ENCODE measurements around the gene AFF3. TPM values are rescaled to one million over a fixed set of nuclear protein-coding genes. Genes with fewer than 3 reads are reported as not detected.

The AFF3 gene
- total RNA-seq, 2 experiments from 2014 or later = 0.09 to 0.55 TPM

GRCh38 chr2:99899882-99900281 lies 242.5 kb downstream of the AFF3 start:
- Mint-ChIP-seq H3K9me3 (ENCODE audit: low read depth) (no peaks in the 10 kb centered on the region), H3K36me3 (no peaks in the 10 kb centered on the region), H3K4me3 (no peak overlapping the region), H3K27me3 (peaks cover 2% of the 10 kb centered on the region), H3K27ac (no peak overlapping the region), H3K4me1 (no peaks in the 10 kb centered on the region)
- CTCF ChIA-PET = no interaction called here
- DNase-seq (no peak), ATAC-seq (no peak)

GRCh38 chr2:99899058-99899855 lies 243.1 kb downstream of the AFF3 start:
- Mint-ChIP-seq H3K27ac (no peak overlapping the region), H3K4me3 (no peak overlapping the region), H3K27me3 (peaks cover 2% of the 10 kb centered on the region), H3K9me3 (ENCODE audit: low read depth) (no peaks in the 10 kb centered on the region), H3K36me3 (no peaks in the 10 kb centered on the region), H3K4me1 (no peaks in the 10 kb centered on the region)
- no peak for DNase-seq
- ATAC-seq = no peak
- CTCF ChIA-PET = no interaction called here

GRCh38 chr2:99898336-99899048 lies 243.9 kb downstream of the AFF3 start:
- ATAC-seq = no peak
- no peaks in the 10 kb centered on the region for H3K4me1 Mint-ChIP-seq
- CTCF ChIA-PET = no interaction called here

GRCh38 chr2:99891428-99891780 lies 251.0 kb downstream of the AFF3 start:
- CTCF ChIA-PET = no interaction called here
- H3K4me1 Mint-ChIP-seq = no peaks in the 10 kb centered on the region
- H3K27ac Mint-ChIP-seq = no peak overlapping the region

More at GRCh38 chr2:99898336-99899048, 243.9 kb downstream of the AFF3 start:
- Mint-ChIP-seq H3K9me3 (ENCODE audit: low read depth) (no peaks in the 10 kb centered on the region), H3K4me3 (no peak overlapping the region), H3K27ac (no peak overlapping the region), H3K27me3 (no peaks in the 10 kb centered on the region), H3K36me3 (no peaks in the 10 kb centered on the region)
- DNase-seq = no peak

GRCh38 chr2:99890568-99891427 lies 251.6 kb downstream of the AFF3 start:
- CTCF ChIA-PET = no interaction called here
- no peaks in the 10 kb centered on the region for H3K36me3 Mint-ChIP-seq
- no peaks in the 10 kb centered on the region for H3K4me1 Mint-ChIP-seq
- no peaks in the 10 kb centered on the region for H3K9me3 Mint-ChIP-seq (ENCODE audit: low read depth)
- ATAC-seq (no peak), DNase-seq (no peak)
- H3K27me3 Mint-ChIP-seq = peaks cover 4% of the 10 kb centered on the region
- no peak overlapping the region for H3K27ac Mint-ChIP-seq
- H3K4me3 Mint-ChIP-seq = no peak overlapping the region

More at GRCh38 chr2:99891428-99891780, 251.0 kb downstream of the AFF3 start:
- Mint-ChIP-seq H3K9me3 (ENCODE audit: low read depth) (no peaks in the 10 kb centered on the region), H3K4me3 (no peak overlapping the region), H3K27me3 (peaks cover 4% of the 10 kb centered on the region), H3K36me3 (no peaks in the 10 kb centered on the region)
- DNase-seq (no peak), ATAC-seq (no peak)

GRCh38 chr2:99888617-99889016 lies 253.8 kb downstream of the AFF3 start:
- no peaks in the 10 kb centered on the region for H3K9me3 Mint-ChIP-seq (ENCODE audit: low read depth)
- no peaks in the 10 kb centered on the region for H3K36me3 Mint-ChIP-seq
- DNase-seq = no peak
- no peak for ATAC-seq
- H3K4me1 Mint-ChIP-seq = no peaks in the 10 kb centered on the region
- H3K4me3 Mint-ChIP-seq = no peak overlapping the region
- peaks cover 4% of the 10 kb centered on the region for H3K27me3 Mint-ChIP-seq
- CTCF ChIA-PET = no interaction called here
- H3K27ac Mint-ChIP-seq = no peak overlapping the region

GRCh38 chr2:99886418-99886817 lies 256.0 kb downstream of the AFF3 start:
- no peak for DNase-seq
- Mint-ChIP-seq H3K27ac (no peak overlapping the region), H3K36me3 (no peaks in the 10 kb centered on the region), H3K27me3 (peaks cover 4% of the 10 kb centered on the region), H3K9me3 (ENCODE audit: low read depth) (no peaks in the 10 kb centered on the region), H3K4me1 (no peaks in the 10 kb centered on the region), H3K4me3 (no peak overlapping the region)
- no peak for ATAC-seq
- CTCF ChIA-PET = no interaction called here

- peaks cover 4% of the 10 kb centered on the region for H3K27me3 Mint-ChIP-seq
Observed at GRCh38 chr2:99883358-99883757, 259.0 kb downstream of the AFF3 start.

GRCh38 chr2:99881901-99882591 lies 260.3 kb downstream of the AFF3 start:
- H3K36me3 Mint-ChIP-seq = no peaks in the 10 kb centered on the region
- ATAC-seq (no peak), DNase-seq (no peak)
- no peak overlapping the region for H3K4me3 Mint-ChIP-seq
- H3K27me3 Mint-ChIP-seq = no peaks in the 10 kb centered on the region
- CTCF ChIA-PET = no interaction called here
- H3K4me1 Mint-ChIP-seq = no peaks in the 10 kb centered on the region
- H3K9me3 Mint-ChIP-seq (ENCODE audit: low read depth) = no peaks in the 10 kb centered on the region
- H3K27ac Mint-ChIP-seq = no peak overlapping the region

More at GRCh38 chr2:99883358-99883757, 259.0 kb downstream of the AFF3 start:
- CTCF ChIA-PET = no interaction called here
- Mint-ChIP-seq H3K27ac (no peak overlapping the region), H3K9me3 (ENCODE audit: low read depth) (no peaks in the 10 kb centered on the region), H3K4me1 (no peaks in the 10 kb centered on the region), H3K36me3 (no peaks in the 10 kb centered on the region), H3K4me3 (no peak overlapping the region)
- no peak for ATAC-seq
- DNase-seq = no peak

GRCh38 chr2:99880964-99881294 lies 261.5 kb downstream of the AFF3 start:
- Mint-ChIP-seq H3K4me1 (no peaks in the 10 kb centered on the region), H3K27ac (no peak overlapping the region)
- CTCF ChIA-PET = no interaction called here

GRCh38 chr2:99880148-99880963 lies 262.0 kb downstream of the AFF3 start:
- H3K4me3 Mint-ChIP-seq = no peak overlapping the region
- H3K27ac Mint-ChIP-seq = no peak overlapping the region
- CTCF ChIA-PET = no interaction called here
- no peaks in the 10 kb centered on the region for H3K4me1 Mint-ChIP-seq
- DNase-seq (no peak), ATAC-seq (no peak)
- H3K27me3 Mint-ChIP-seq = no peaks in the 10 kb centered on the region
- no peaks in the 10 kb centered on the region for H3K9me3 Mint-ChIP-seq (ENCODE audit: low read depth)
- H3K36me3 Mint-ChIP-seq = no peaks in the 10 kb centered on the region

More at GRCh38 chr2:99880964-99881294, 261.5 kb downstream of the AFF3 start:
- Mint-ChIP-seq H3K4me3 (no peak overlapping the region), H3K9me3 (ENCODE audit: low read depth) (no peaks in the 10 kb centered on the region), H3K27me3 (no peaks in the 10 kb centered on the region), H3K36me3 (no peaks in the 10 kb centered on the region)
- ATAC-seq = no peak
- DNase-seq = no peak

GRCh38 chr2:99879481-99879880 lies 262.9 kb downstream of the AFF3 start:
- ATAC-seq (no peak), DNase-seq (no peak)
- H3K4me3 Mint-ChIP-seq = no peak overlapping the region
- H3K9me3 Mint-ChIP-seq (ENCODE audit: low read depth) = no peaks in the 10 kb centered on the region
- CTCF ChIA-PET = no interaction called here
- no peaks in the 10 kb centered on the region for H3K36me3 Mint-ChIP-seq
- no peaks in the 10 kb centered on the region for H3K27me3 Mint-ChIP-seq
- no peaks in the 10 kb centered on the region for H3K4me1 Mint-ChIP-seq
- H3K27ac Mint-ChIP-seq = no peak overlapping the region
